Aorta (tissue), 5 donors: ENCODE results near the gene TSLP. TPM values are rescaled to one million over a fixed set of nuclear protein-coding genes. Genes with fewer than 3 reads are reported as not detected.

Source experiments
- ATAC-seq: fragments of 200-7000 bp; cut with Tn5 transposase; one replicate; pipeline ENCODE4 v1.9.1; 2022; ENCODE audit warnings: moderate library complexity; ENCODE audit not compliant: low FRiP score
- DNase-seq, 2 donors: peaks; one replicate each; pipeline ENCODE4 v3.0.0-alpha.2; 2020
- H3K27ac ChIP-seq, 2 donors: one replicate each; pipeline ENCODE4 v1.5.1; 2013; ENCODE audit warnings: low read length in 2 of 2, mild to moderate bottlenecking in 2 of 2, moderate library complexity in 2 of 2, control low read depth in 1 of 2, inconsistent platforms in 1 of 2, low read depth in 1 of 2
- H3K27me3 ChIP-seq, 2 donors: one replicate each; pipeline ENCODE4 v1.6.1; 2013; ENCODE audit warnings: control low read depth in 1 of 2, low read length in 1 of 2, mild to moderate bottlenecking in 1 of 2, moderate library complexity in 1 of 2; ENCODE audit not compliant: insufficient read depth in 2 of 2, control insufficient read depth in 1 of 2
- H3K36me3 ChIP-seq, 2 donors: one replicate each; pipeline ENCODE4 v1.6.1; 2013; ENCODE audit warnings: control low read depth in 1 of 2, low read length in 1 of 2, mild to moderate bottlenecking in 1 of 2; ENCODE audit not compliant: insufficient read depth in 2 of 2, control insufficient read depth in 1 of 2
- H3K4me1 ChIP-seq, 2 donors: one replicate each; pipeline ENCODE4 v1.6.1; 2013; ENCODE audit warnings: low read length in 2 of 2, control low read depth in 1 of 2, mild to moderate bottlenecking in 1 of 2, moderate library complexity in 1 of 2; ENCODE audit not compliant: insufficient read depth in 2 of 2, control insufficient read depth in 1 of 2
- H3K4me3 ChIP-seq, 2 donors: one replicate each; pipeline ENCODE4 v1.5.1; 2013; ENCODE audit warnings: low read length in 2 of 2, control low read depth in 1 of 2, mild to moderate bottlenecking in 1 of 2
- H3K9me3 ChIP-seq: one replicate; pipeline ENCODE4 v1.6.1; 2013; ENCODE audit warnings: mild to moderate bottlenecking, low read length; ENCODE audit not compliant: control insufficient read depth
- WGBS, 2 donors: extraction: QIAGEN DNeasy Blood & Tissue Kit; methylation state at CpG; one replicate each; pipeline ENCODE4 v1.1.7; 2013; 5-methylcytosine and 5-hydroxymethylcytosine counted together
- intact Hi-C, 2 donors: fragments of 100-400 bp; cut with DNase I; formaldehyde crosslinking; loops; one replicate each; pipeline versions ENCODE4 v1.14.2 to v1.15.0; 2022
- polyA plus RNA-seq, 2 donors: library from polyadenylated mRNA; stranded (reverse); fragments of 200-250 nt; gene quantifications; one replicate each; pipeline ENCODE4 v1.2.3, GENCODE V29; 2013
- total RNA-seq, 2 donors: library from RNA; stranded (reverse); fragmentation: NEBNext Ultra II Directional; extraction: Animal tissue kit (Norgen Biotek cat#: 25700); gene quantifications; one replicate each; pipeline ENCODE4 v1.2.1, GENCODE V29; 2021
- donor health status: healthy with polysubstance abuse.
- donor health status: Bipolar disorder and iron deficiency.
- donor health status: DM: no; HTN: no; CAD: no.
- donor health status: DM: no; HTN: no; CAD: no.
- donor health status: DM: yes; HTN: yes; CAD: no.

The TSLP gene
- total and polyA plus RNA-seq, 4 donors, result 1.5 to 2.5 (median 2.2) TPM

- no peak overlapping the region for H3K4me3 ChIP-seq
- 85 to 92% methylated on average over 3 of the region's 3 CpGs for WGBS, 2 donors
- intact Hi-C loops, result no loop called here
- no peaks in the 10 kb centered on the region for H3K27me3 ChIP-seq
- ATAC-seq (no peak), DNase-seq (no peak)
- peaks cover 0 to 5% of the 10 kb centered on the region in 2 donors for H3K36me3 ChIP-seq
- no peaks in the 10 kb centered on the region for H3K4me1 ChIP-seq
- H3K27ac ChIP-seq, result no peak overlapping the region
- no peaks in the 10 kb centered on the region for H3K9me3 ChIP-seq
Observed at GRCh38 chr5:111111956-111112355, 40.4 kb downstream of the TSLP start.

DNA sequence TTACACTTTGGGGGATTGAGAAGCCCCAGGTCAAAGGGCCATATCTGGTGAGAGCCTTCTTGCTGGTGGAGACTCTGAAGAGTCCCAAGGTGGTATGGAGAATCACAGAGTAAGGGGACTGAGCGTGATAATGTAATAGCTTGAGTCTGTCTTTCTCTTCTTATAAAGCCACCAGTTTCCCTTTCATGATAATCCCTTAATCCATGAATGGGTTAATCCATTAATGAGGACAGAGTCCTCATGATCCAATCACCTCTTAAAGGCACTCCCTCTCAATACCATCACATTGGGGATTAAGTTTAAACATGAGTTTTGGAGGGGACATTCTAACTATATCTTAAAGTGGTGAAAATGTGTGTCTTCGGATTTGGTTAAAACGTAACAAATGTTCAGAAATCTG is 42.2 kb downstream of the TSLP start:
- Histone ChIP-seq H3K4me3 (no peak overlapping the region), H3K27me3 (no peaks in the 10 kb centered on the region), H3K9me3 (no peaks in the 10 kb centered on the region), H3K36me3 (peaks cover 2 to 5% of the 10 kb centered on the region in 2 donors), H3K27ac (no peak overlapping the region), H3K4me1 (no peaks in the 10 kb centered on the region)
- no peak for ATAC-seq
- no peak for DNase-seq
- intact Hi-C loops, result no loop called here
- WGBS, 2 donors, result 94 to 95% methylated on average over 3 of the region's 3 CpGs

- Histone ChIP-seq H3K36me3 (peaks cover 2 to 5% of the 10 kb centered on the region in 2 donors), H3K4me1 (no peaks in the 10 kb centered on the region), H3K27me3 (no peaks in the 10 kb centered on the region), H3K4me3 (no peak overlapping the region), H3K27ac (no peak overlapping the region), H3K9me3 (no peaks in the 10 kb centered on the region)
- ATAC-seq (no peak), DNase-seq (no peak)
- intact Hi-C loops, result no loop called here
- 97 to 99% methylated on average over 1 of the region's 1 CpG for WGBS, 2 donors
Observed at GRCh38 chr5:111115229-111115628, 43.7 kb downstream of the TSLP start.

- DNase-seq (no peak), ATAC-seq (no peak)
- H3K4me3 ChIP-seq, result no peak overlapping the region
- 74 to 86% methylated on average over 1 of the region's 1 CpG for WGBS, 2 donors
- no peaks in the 10 kb centered on the region for H3K9me3 ChIP-seq
- H3K27ac ChIP-seq, result no peak overlapping the region
- intact Hi-C loops, result no loop called here
- peaks cover 2 to 5% of the 10 kb centered on the region in 2 donors for H3K36me3 ChIP-seq
- no peaks in the 10 kb centered on the region for H3K4me1 ChIP-seq
- H3K27me3 ChIP-seq, result no peaks in the 10 kb centered on the region
Observed at GRCh38 chr5:111116550-111116949, 45.0 kb downstream of the TSLP start.

GRCh38 chr5:111117136-111117535 is 45.6 kb downstream of the TSLP start:
- no peak for ATAC-seq

DNA sequence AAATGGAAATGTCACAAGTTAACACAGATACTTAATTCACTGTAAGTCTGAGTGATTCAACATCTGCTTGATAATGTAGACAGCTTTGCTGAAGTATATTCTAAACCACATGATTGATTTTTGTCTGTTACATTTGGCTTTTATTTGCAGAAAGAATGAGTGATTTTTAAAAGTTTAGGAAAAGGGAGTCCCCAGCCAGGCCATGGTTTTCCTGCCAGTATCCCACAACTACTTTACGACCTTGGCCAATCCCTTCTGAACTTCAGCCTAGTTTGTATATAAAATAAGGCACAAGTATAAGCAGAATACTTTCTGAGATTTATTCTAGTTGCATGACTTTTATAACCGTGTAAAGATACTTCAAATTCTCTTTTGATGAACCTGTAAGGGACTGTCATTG is 47.7 kb downstream of the TSLP start:
- no peak overlapping the region for H3K4me3 ChIP-seq
- no peak overlapping the region for H3K27ac ChIP-seq
- ATAC-seq (no peak), DNase-seq (no peak)
- H3K4me1 ChIP-seq, result no peaks in the 10 kb centered on the region
- H3K9me3 ChIP-seq, result no peaks in the 10 kb centered on the region
- intact Hi-C loops, result no loop called here
- H3K36me3 ChIP-seq, result peaks cover 3 to 6% of the 10 kb centered on the region in 2 donors
- 57 to 76% methylated on average over 2 of the region's 2 CpGs for WGBS, 2 donors
- no peaks in the 10 kb centered on the region for H3K27me3 ChIP-seq

More at GRCh38 chr5:111117136-111117535, 45.6 kb downstream of the TSLP start:
- Histone ChIP-seq H3K9me3 (no peaks in the 10 kb centered on the region), H3K4me3 (no peak overlapping the region), H3K4me1 (no peaks in the 10 kb centered on the region), H3K36me3 (peaks cover 2 to 3% of the 10 kb centered on the region in 2 donors), H3K27me3 (no peaks in the 10 kb centered on the region), H3K27ac (no peak overlapping the region)
- intact Hi-C loops, result no loop called here
- whole genome bisulfite sequencing, 2 donors, result 63 to 64% methylated on average over 1 of the region's 1 CpG
- no peak for DNase-seq

DNA sequence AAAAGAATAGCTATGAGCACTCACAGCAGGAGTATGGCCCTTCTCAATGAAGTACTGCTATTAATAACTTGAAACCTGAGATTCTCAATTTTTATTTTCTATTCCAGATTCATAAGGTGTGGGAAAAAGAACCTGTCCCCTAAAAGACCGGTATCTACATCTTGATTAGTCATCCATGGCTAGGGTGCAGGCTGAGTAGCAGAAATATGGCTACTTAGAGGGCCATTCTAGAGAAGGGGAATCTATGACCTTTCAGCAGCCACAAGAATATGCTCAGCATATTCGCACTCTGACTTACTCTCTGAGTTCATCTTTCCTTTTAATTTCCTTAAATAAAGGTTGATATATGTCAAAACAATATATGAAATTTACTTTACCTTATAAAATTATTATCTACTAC is 48.3 kb downstream of the TSLP start:
- intact Hi-C loops, result no loop called here
- no peaks in the 10 kb centered on the region for H3K4me1 ChIP-seq
- no peaks in the 10 kb centered on the region for H3K27me3 ChIP-seq
- H3K27ac ChIP-seq, result no peak overlapping the region
- H3K9me3 ChIP-seq, result no peaks in the 10 kb centered on the region
- peaks cover 3 to 6% of the 10 kb centered on the region in 2 donors for H3K36me3 ChIP-seq
- no peak for ATAC-seq
- WGBS, 2 donors, result 94 to 95% methylated on average over 2 of the region's 2 CpGs
- DNase-seq, result no peak
- H3K4me3 ChIP-seq, result no peak overlapping the region

- Histone ChIP-seq H3K36me3 (peaks cover 3 to 9% of the 10 kb centered on the region in 2 donors), H3K27me3 (no peaks in the 10 kb centered on the region), H3K4me1 (no peaks in the 10 kb centered on the region), H3K27ac (no peak overlapping the region), H3K9me3 (no peaks in the 10 kb centered on the region), H3K4me3 (no peak overlapping the region)
- ATAC-seq (no peak), DNase-seq (no peak)
- 91 to 94% methylated on average over 2 of the region's 2 CpGs for WGBS, 2 donors
- intact Hi-C loops, result no loop called here
Observed at GRCh38 chr5:111120911-111121310, 49.4 kb downstream of the TSLP start.

GRCh38 chr5:111121926-111122325 is 50.4 kb downstream of the TSLP start:
- H3K27me3 ChIP-seq, result no peaks in the 10 kb centered on the region
- DNase-seq (no peak), ATAC-seq (no peak)
- intact Hi-C loops, result no loop called here
- no peak overlapping the region for H3K27ac ChIP-seq
- H3K9me3 ChIP-seq, result no peaks in the 10 kb centered on the region
- peaks cover 4 to 9% of the 10 kb centered on the region in 2 donors for H3K36me3 ChIP-seq
- H3K4me1 ChIP-seq, result no peaks in the 10 kb centered on the region
- no peak overlapping the region for H3K4me3 ChIP-seq
